SK-N-SH (cell line): ENCODE results near the gene MROH7. TPM values are rescaled to one million over a fixed set of nuclear protein-coding genes. Genes with fewer than 3 reads are reported as not detected.

Experiments used
- CTCF ChIA-PET: fragments of 300-600, 350-600 bp; formaldehyde crosslinking; extraction: SDS; loops from one replicate; lab custom pipeline; 2021; lab: Yijun Ruan, JAX
- POLR2A ChIA-PET: fragments of 350-600 bp; sonication (Branson Sonifier 250); formaldehyde crosslinking; extraction: SDS; loops from one replicate; lab custom pipeline; 2020; ENCODE audit warnings: antibody characterized with exemption, inconsistent platforms; lab: Yijun Ruan, JAX
- DNase-seq: peaks from one replicate; pipeline ENCODE4 v3.0.0; 2012
- H2AFZ ChIP-seq: fragments of 200-600 bp; sonication (generic); 2 replicates; pipeline ENCODE4 v1.8.1; 2016; ENCODE audit warnings: antibody characterized with exemption, mild to moderate bottlenecking, low read depth
- H3F3A ChIP-seq: fragments of 200-600 bp; sonication (generic); replicated peaks from 2 replicates; pipeline ENCODE3; 2016; ENCODE audit warnings: antibody characterized with exemption, mild to moderate bottlenecking; ENCODE audit not compliant: insufficient read depth
- H3K27ac ChIP-seq, 2 experiments: fragments of 200-500 bp in 1 of 2; fragments of 200-600 bp in 1 of 2; sonication (Bioruptor generic) in 1 of 2; sonication (generic), shearing (Covaris generic) in 1 of 2; 2 replicates each; pipeline versions ENCODE4 v1.5.1 to v1.6.1; 2014 to 2016; ENCODE audit warnings: low read depth in 2 of 2, inconsistent platforms in 1 of 2, low read length in 1 of 2, mild to moderate bottlenecking in 1 of 2, mixed read lengths in 1 of 2
- H3K27me3 ChIP-seq: fragments of 200-600 bp; sonication (generic), shearing (Covaris generic); 2 replicates; pipeline ENCODE4 v1.6.1; 2016; ENCODE audit warnings: mixed run types; ENCODE audit not compliant: insufficient read depth
- H3K36me3 ChIP-seq, 2 experiments: fragments of 200-500 bp in 1 of 2; fragments of 200-600 bp in 1 of 2; sonication (Bioruptor generic) in 1 of 2; sonication (generic) in 1 of 2; replicated peaks in 1 of 2; 2 replicates each; pipeline versions ENCODE3 to v1.5.1; 2014 to 2016; ENCODE audit warnings: low read length in 1 of 2, mild to moderate bottlenecking in 1 of 2; ENCODE audit not compliant: insufficient read depth in 2 of 2, control insufficient read depth in 1 of 2
- H3K4me1 ChIP-seq, 2 experiments: fragments of 200-500 bp in 1 of 2; fragments of 200-600 bp in 1 of 2; sonication (Bioruptor generic) in 1 of 2; sonication (generic), shearing (Covaris generic) in 1 of 2; 2 replicates each; pipeline versions ENCODE4 v1.5.1 to v1.6.1; 2014 to 2016; ENCODE audit warnings: low read depth in 1 of 2, low read length in 1 of 2, mixed run types in 1 of 2; ENCODE audit not compliant: insufficient read depth in 2 of 2, control insufficient read depth in 1 of 2
- H3K4me2 ChIP-seq: fragments of 200-600 bp; sonication (generic), shearing (Covaris generic); 2 replicates; pipeline ENCODE4 v1.6.1; 2017; ENCODE audit warnings: mixed run types
- H3K4me3 ChIP-seq, 2 experiments: fragments of 200-500 bp in 1 of 2; fragments of 200-600 bp in 1 of 2; sonication (Bioruptor generic) in 1 of 2; sonication (generic), shearing (Covaris generic) in 1 of 2; 2 replicates each; pipeline versions ENCODE4 v1.5.1 to v1.8.1; 2014 to 2016; ENCODE audit warnings: low read depth in 2 of 2, inconsistent platforms in 1 of 2, low read length in 1 of 2, mild to moderate bottlenecking in 1 of 2, mixed read lengths in 1 of 2, moderate library complexity in 1 of 2
- H3K79me2 ChIP-seq: fragments of 200-600 bp; sonication (generic); 2 replicates; pipeline ENCODE4 v1.8.1; 2017; ENCODE audit warnings: mild to moderate bottlenecking; ENCODE audit not compliant: insufficient read depth
- H3K9ac ChIP-seq: fragments of 200-600 bp; sonication (generic); 2 replicates; pipeline ENCODE4 v1.6.1; 2017; ENCODE audit warnings: mixed run types
- H3K9me2 ChIP-seq: fragments of 200-600 bp; sonication (generic); 2 replicates; pipeline ENCODE4 v1.6.1; 2017; ENCODE audit warnings: mixed run types
- H3K9me3 ChIP-seq: fragments of 200-600 bp; sonication (generic); 2 replicates; pipeline ENCODE4 v1.6.1; 2017; ENCODE audit warnings: mixed run types, mild to moderate bottlenecking, moderate library complexity
- H4K20me1 ChIP-seq: fragments of 200-600 bp; sonication (generic); 2 replicates; pipeline ENCODE4 v1.6.1; 2017; ENCODE audit warnings: mild to moderate bottlenecking, mixed run types; ENCODE audit not compliant: insufficient read depth
- CHD2 ChIP-seq: fragments of 150-350 bp; IDR thresholded peaks from 2 replicates; pipeline ENCODE4 v1.6.1; 2018; ENCODE audit warnings: low read length; ENCODE audit not compliant: partially characterized antibody
- FOSL2 ChIP-seq: IDR thresholded peaks from 2 replicates; pipeline ENCODE4 v1.4.0; 2012; ENCODE audit warnings: low read depth, mild to moderate bottlenecking, moderate library complexity, borderline replicate concordance
- FOXM1 ChIP-seq: IDR thresholded peaks from 2 replicates; pipeline ENCODE4 v1.4.0; 2012; ENCODE audit warnings: low read depth, mild to moderate bottlenecking
- GATA2 ChIP-seq: sonication (generic); formaldehyde crosslinking; IDR thresholded peaks from 2 replicates; pipeline ENCODE4 v1.5.0; 2020; ENCODE audit warnings: mild to moderate bottlenecking, missing genetic modification reagents
- MEF2A ChIP-seq: IDR thresholded peaks from 2 replicates; pipeline ENCODE4 v1.4.0; 2012; ENCODE audit warnings: low read depth, borderline replicate concordance
- NRF1 ChIP-seq: IDR thresholded peaks from 2 replicates; pipeline ENCODE4 v1.6.1; 2012; ENCODE audit warnings: low read depth, mild to moderate bottlenecking, low read length
- POLR2AphosphoS5 ChIP-seq: IDR thresholded peaks from 2 replicates; pipeline ENCODE4 v1.6.1; 2012; ENCODE audit warnings: low read depth, low read length
- RXRA ChIP-seq: IDR thresholded peaks from 2 replicates; pipeline ENCODE4 v1.4.0; 2012; ENCODE audit warnings: low read depth, mild to moderate bottlenecking, borderline replicate concordance
- SMC3 ChIP-seq: IDR thresholded peaks from 2 replicates; pipeline ENCODE4 v1.6.1; 2012; ENCODE audit warnings: low read depth, low read length, improper control_type of control experiment
- TEAD4 ChIP-seq: IDR thresholded peaks from 2 replicates; pipeline ENCODE4 v1.4.0; 2012; ENCODE audit warnings: mild to moderate bottlenecking, borderline replicate concordance; ENCODE audit not compliant: insufficient read depth
- YY1 ChIP-seq: IDR thresholded peaks from 2 replicates; pipeline ENCODE4 v1.4.0; 2012; ENCODE audit warnings: low read depth, mild to moderate bottlenecking
- WGBS: methylation state at CpG from one replicate; pipeline ENCODE4 v1.1.6; 2017; ENCODE audit warnings: low lambda C conversion rate; 5-methylcytosine and 5-hydroxymethylcytosine counted together
- polyA plus RNA-seq, 3 experiments: library from polyadenylated mRNA; depleted of rRNA; stranded (reverse); fragments of >200 nt; gene quantifications; 2 replicates each; pipeline ENCODE4 v1.2.3, GENCODE V29; 2012
- TF ChIP-seq, protein P1 (sequence below): IDR thresholded peaks from 2 replicates; pipeline ENCODE4 v1.4.0; 2012; ENCODE audit warnings: low read depth, borderline replicate concordance
- TF ChIP-seq, protein P2 (sequence below): fragments of 150-350 bp; IDR thresholded peaks from 2 replicates; pipeline ENCODE4 v1.6.1; 2016; ENCODE audit warnings: mild to moderate bottlenecking, low read depth, low read length

The MROH7 gene
- polyA plus RNA-seq, 1 of the 3 experiments (the other 2 are of a cell fraction): 0.51 TPM

DNA sequence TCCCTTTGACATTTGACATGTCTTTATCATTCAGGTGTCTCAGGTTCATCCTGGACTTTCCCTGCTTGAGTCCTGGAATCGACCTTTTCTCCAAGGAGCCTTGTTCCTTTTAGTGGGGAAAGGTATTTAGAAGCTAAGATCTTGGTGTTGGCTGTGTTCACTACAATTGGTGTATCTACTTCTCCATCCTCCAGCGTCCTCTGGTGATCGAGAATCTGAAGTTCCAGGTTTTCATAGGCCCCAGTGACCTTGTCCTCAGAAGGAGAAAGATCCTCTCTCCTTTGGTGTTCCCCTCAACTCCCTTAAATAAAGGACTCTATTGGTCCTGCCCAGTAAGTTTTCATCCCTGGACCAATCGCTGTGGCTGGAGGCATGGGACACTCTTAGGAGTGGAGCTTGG, 22.1 kb downstream of the MROH7 start:
- Histone ChIP-seq H3K27me3 (no peaks in the 10 kb centered on the region), H3K9ac (no peak overlapping the region), H3K9me3 (no peaks in the 10 kb centered on the region), H3F3A (no peaks in the 10 kb centered on the region), H2AFZ (no peak overlapping the region), H3K9me2 (no peaks in the 10 kb centered on the region), H3K4me3 (no peak overlapping the region), H3K79me2 (no peaks in the 10 kb centered on the region), H4K20me1 (no peaks in the 10 kb centered on the region), H3K36me3 (no peaks in the 10 kb centered on the region)
- CTCF ChIA-PET: interaction anchor here (0.8 kb wide), 1 partner anchor 8 kb away, joined by 4 read pairs; no protein-coding TSS in a partner anchor
- WGBS: 57% methylated on average over 4 of the region's 4 CpGs
- POLR2A ChIA-PET: interaction anchor here (0.6 kb wide), 1 partner anchor 13 kb away, joined by 3 read pairs; no protein-coding TSS in a partner anchor
- no peak for TF ChIP-seq POLR2AphosphoS5
- TF ChIP-seq, protein P1, sequence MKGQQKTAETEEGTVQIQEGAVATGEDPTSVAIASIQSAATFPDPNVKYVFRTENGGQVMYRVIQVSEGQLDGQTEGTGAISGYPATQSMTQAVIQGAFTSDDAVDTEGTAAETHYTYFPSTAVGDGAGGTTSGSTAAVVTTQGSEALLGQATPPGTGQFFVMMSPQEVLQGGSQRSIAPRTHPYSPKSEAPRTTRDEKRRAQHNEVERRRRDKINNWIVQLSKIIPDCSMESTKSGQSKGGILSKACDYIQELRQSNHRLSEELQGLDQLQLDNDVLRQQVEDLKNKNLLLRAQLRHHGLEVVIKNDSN: no peak
- TF ChIP-seq MEF2A: no peak
- no peak for TF ChIP-seq RXRA
- no peak for TF ChIP-seq CHD2
- TF ChIP-seq FOSL2: no peak
- TF ChIP-seq TEAD4: no peak
- TF ChIP-seq, protein P2, sequence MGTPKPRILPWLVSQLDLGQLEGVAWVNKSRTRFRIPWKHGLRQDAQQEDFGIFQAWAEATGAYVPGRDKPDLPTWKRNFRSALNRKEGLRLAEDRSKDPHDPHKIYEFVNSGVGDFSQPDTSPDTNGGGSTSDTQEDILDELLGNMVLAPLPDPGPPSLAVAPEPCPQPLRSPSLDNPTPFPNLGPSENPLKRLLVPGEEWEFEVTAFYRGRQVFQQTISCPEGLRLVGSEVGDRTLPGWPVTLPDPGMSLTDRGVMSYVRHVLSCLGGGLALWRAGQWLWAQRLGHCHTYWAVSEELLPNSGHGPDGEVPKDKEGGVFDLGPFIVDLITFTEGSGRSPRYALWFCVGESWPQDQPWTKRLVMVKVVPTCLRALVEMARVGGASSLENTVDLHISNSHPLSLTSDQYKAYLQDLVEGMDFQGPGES: no peak
- no peak for TF ChIP-seq YY1
- no peak for TF ChIP-seq GATA2
- TF ChIP-seq, all 33 proteins: peak for 0
- DNase-seq: no peak
- no peak overlapping the region for H3K4me2 ChIP-seq
- no peaks in the 10 kb centered on the region for H3K4me1 ChIP-seq
- no peak overlapping the region for H3K27ac ChIP-seq

DNA sequence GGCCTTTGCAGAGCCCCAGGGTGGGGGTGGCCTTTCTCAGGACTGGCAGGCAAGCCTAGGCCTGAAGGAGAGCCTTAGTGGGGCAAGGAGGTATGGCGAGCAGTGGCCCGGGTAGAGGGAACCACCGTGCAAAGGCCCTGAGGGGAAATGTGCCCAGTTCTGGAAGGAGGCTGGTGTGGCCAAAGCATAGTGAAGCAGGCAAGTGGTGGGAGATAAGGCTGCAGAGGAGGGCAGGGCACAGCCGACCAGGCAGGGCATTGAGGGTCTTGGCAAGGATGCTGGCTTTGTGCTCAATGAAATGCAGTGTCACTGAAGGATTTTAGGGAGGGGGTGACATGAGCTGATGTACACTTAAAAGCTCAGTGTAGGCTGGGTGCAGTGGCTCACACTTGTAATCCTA, 22.8 kb downstream of the MROH7 start:
- CTCF ChIA-PET: no interaction called here
- no peak for TF ChIP-seq FOXM1
- TF ChIP-seq NRF1: no peak
- no peak for TF ChIP-seq SMC3
- TF ChIP-seq POLR2AphosphoS5: no peak
- TF ChIP-seq, all 33 proteins: peak for 0
- POLR2A ChIA-PET: no interaction called here

More for the DNA sequence above, 22.8 kb downstream of the MROH7 start:
- H2AFZ ChIP-seq: no peak overlapping the region
- H3K4me3 ChIP-seq: no peak overlapping the region
- H3K36me3 ChIP-seq: no peaks in the 10 kb centered on the region
- no peaks in the 10 kb centered on the region for H3K4me1 ChIP-seq
- 69% methylated on average over 4 of the region's 4 CpGs for WGBS
- no peak overlapping the region for H3K27ac ChIP-seq
- no peaks in the 10 kb centered on the region for H3F3A ChIP-seq
- H3K27me3 ChIP-seq: no peaks in the 10 kb centered on the region
- H3K4me2 ChIP-seq: no peak overlapping the region
- H4K20me1 ChIP-seq: no peaks in the 10 kb centered on the region
- no peak overlapping the region for H3K9ac ChIP-seq
- H3K79me2 ChIP-seq: no peaks in the 10 kb centered on the region
- no peak for DNase-seq
- no peaks in the 10 kb centered on the region for H3K9me3 ChIP-seq
- no peaks in the 10 kb centered on the region for H3K9me2 ChIP-seq
